ENCODE results near the gene PLEKHM3. TPM values are rescaled to one million over a fixed set of nuclear protein-coding genes. Genes with fewer than 3 reads are reported as not detected.

PLEKHM3 gene
- total RNA-seq, 2 experiments from 2014 or later: 11.3 to 11.6 TPM

GRCh38 chr2:207895274-207895860, 130.0 kb downstream of the PLEKHM3 start:
- H3K27ac Mint-ChIP-seq: no peak overlapping the region
- ChIA-PET POLR2A (no interaction called here), CTCF (no interaction called here)
- H3K27me3 Mint-ChIP-seq: no peaks in the 10 kb centered on the region
- ATAC-seq (ENCODE audit: poor library complexity): no peak
- Histone ChIP-seq H3K27me3 (ENCODE audit: control insufficient read depth in 1 of 2, insufficient read depth in 2 of 2, low read length in 2 of 2) (no peaks in the 10 kb centered on the region), H3K27ac (ENCODE audit: low read depth in 1 of 2, low read length in 2 of 2) (no peak overlapping the region), H3K36me3 (ENCODE audit: insufficient read depth, low read length) (peaks cover 7% of the 10 kb centered on the region), H3K9me3 (ENCODE audit: control insufficient read depth in 1 of 2, insufficient read depth in 1 of 2, low read length in 2 of 2) (no peaks in the 10 kb centered on the region), H3K4me3 (ENCODE audit: low read length) (no peak overlapping the region), H3K4me1 (ENCODE audit: insufficient read depth, low read length) (no peaks in the 10 kb centered on the region)
- H3K9me3 Mint-ChIP-seq: no peaks in the 10 kb centered on the region
- H3K4me1 Mint-ChIP-seq (ENCODE audit: low read depth): no peaks in the 10 kb centered on the region
- no peak for DNase-seq
- no peak overlapping the region for H3K4me3 Mint-ChIP-seq
- no peak for TF ChIP-seq CTCF (IDR thresholded peaks at IDR 0.05)
- intact Hi-C loops (cut with DNase I, micrococcal nuclease): loop anchor here in 1 of 2 experiments (5.0 kb wide), 1 partner anchor 618 kb away; no protein-coding TSS in a partner anchor
- H3K36me3 Mint-ChIP-seq (ENCODE audit: low read depth): peaks cover 14% of the 10 kb centered on the region

- Mint-ChIP-seq H3K4me3 (no peak overlapping the region), H3K4me1 (ENCODE audit: low read depth) (no peaks in the 10 kb centered on the region), H3K9me3 (no peaks in the 10 kb centered on the region), H3K27me3 (no peaks in the 10 kb centered on the region), H3K27ac (no peak overlapping the region), H3K36me3 (ENCODE audit: low read depth) (no peaks in the 10 kb centered on the region)
- no peak overlapping the region for H3K4me3 ChIP-seq (ENCODE audit: low read length)
- no peak for TF ChIP-seq CTCF (IDR thresholded peaks at IDR 0.05)
- no peak overlapping the region for H3K27ac ChIP-seq (ENCODE audit: low read depth in 1 of 2, low read length in 2 of 2)
- no peaks in the 10 kb centered on the region for H3K4me1 ChIP-seq (ENCODE audit: insufficient read depth, low read length)
- DNase-seq (no peak), ATAC-seq (ENCODE audit: poor library complexity) (no peak)
- ChIA-PET CTCF (no interaction called here), POLR2A (no interaction called here)
- intact Hi-C loops (cut with DNase I, micrococcal nuclease): no loop called here
- no peaks in the 10 kb centered on the region for H3K9me3 ChIP-seq (ENCODE audit: control insufficient read depth in 1 of 2, insufficient read depth in 1 of 2, low read length in 2 of 2)
- H3K36me3 ChIP-seq (ENCODE audit: insufficient read depth, low read length): no peaks in the 10 kb centered on the region
- no peaks in the 10 kb centered on the region for H3K27me3 ChIP-seq (ENCODE audit: control insufficient read depth in 1 of 2, insufficient read depth in 2 of 2, low read length in 2 of 2)
These were observed 132.5 kb downstream of the PLEKHM3 start for GRCh38 chr2:207892716-207893402.

- Histone ChIP-seq H3K27me3 (ENCODE audit: control insufficient read depth in 1 of 2, insufficient read depth in 2 of 2, low read length in 2 of 2) (no peaks in the 10 kb centered on the region), H3K4me3 (ENCODE audit: low read length) (no peak overlapping the region), H3K4me1 (ENCODE audit: insufficient read depth, low read length) (no peaks in the 10 kb centered on the region), H3K27ac (ENCODE audit: low read depth in 1 of 2, low read length in 2 of 2) (no peak overlapping the region), H3K9me3 (ENCODE audit: control insufficient read depth in 1 of 2, insufficient read depth in 1 of 2, low read length in 2 of 2) (no peaks in the 10 kb centered on the region), H3K36me3 (ENCODE audit: insufficient read depth, low read length) (no peaks in the 10 kb centered on the region)
- Mint-ChIP-seq H3K27ac (no peak overlapping the region), H3K27me3 (no peaks in the 10 kb centered on the region), H3K9me3 (no peaks in the 10 kb centered on the region), H3K4me3 (no peak overlapping the region), H3K4me1 (ENCODE audit: low read depth) (no peaks in the 10 kb centered on the region), H3K36me3 (ENCODE audit: low read depth) (no peaks in the 10 kb centered on the region)
- intact Hi-C loops (cut with DNase I, micrococcal nuclease): no loop called here
- TF ChIP-seq CTCF (IDR thresholded peaks at IDR 0.05): no peak
- ATAC-seq (ENCODE audit: poor library complexity) (no peak), DNase-seq (no peak)
- ChIA-PET POLR2A (no interaction called here), CTCF (no interaction called here)
These were observed 134.1 kb downstream of the PLEKHM3 start for GRCh38 chr2:207891086-207891844.

All from CD4-positive, alpha-beta T cell (primary cell).